ENCODE results near the gene RORB. TPM values are rescaled to one million over a fixed set of nuclear protein-coding genes. Genes with fewer than 3 reads are reported as not detected.

The RORB gene
- total RNA-seq, 1 donor from 2014 or later = 0.11 TPM

- H3K36me3 ChIP-seq (ENCODE audit: insufficient read depth, low read length) = no peaks in the 10 kb centered on the region
- Mint-ChIP-seq H3K27ac (ENCODE audit: unreplicated experiment) (no peak overlapping the region), H3K4me3 (ENCODE audit: unreplicated experiment) (no peak overlapping the region), H3K4me1 (ENCODE audit: low read depth, unreplicated experiment) (no peaks in the 10 kb centered on the region), H3K27me3 (ENCODE audit: low read depth, unreplicated experiment) (no peaks in the 10 kb centered on the region), H3K36me3 (ENCODE audit: low read depth, unreplicated experiment) (no peaks in the 10 kb centered on the region), H3K9me3 (ENCODE audit: unreplicated experiment) (no peaks in the 10 kb centered on the region)
- no peak overlapping the region for H2AFZ ChIP-seq (ENCODE audit: low read depth, low read length)
- no peak overlapping the region for H3K4me2 ChIP-seq (ENCODE audit: low read length)
- no peak for TF ChIP-seq CTCF (IDR thresholded peaks at IDR 0.05; ENCODE audit: insufficient read depth, low read depth, low read length)
- TF ChIP-seq EZH2 (IDR thresholded peaks at IDR 0.05; ENCODE audit: insufficient read depth, low read length) = no peak
- no peaks in the 10 kb centered on the region for H3K27me3 ChIP-seq (ENCODE audit: insufficient read depth, low read length)
- no peaks in the 10 kb centered on the region for H3K4me1 ChIP-seq (ENCODE audit: insufficient read depth, low read length)
- H3K9ac ChIP-seq (ENCODE audit: low read length) = no peak overlapping the region
- H3K27ac ChIP-seq (ENCODE audit: low read depth, low read length) = no peak overlapping the region
- H4K20me1 ChIP-seq (ENCODE audit: insufficient read depth, low read length) = no peaks in the 10 kb centered on the region
- H3K4me3 ChIP-seq (ENCODE audit: insufficient read depth, low read depth, low read length) = no peak overlapping the region
- no peak for FAIRE-seq
- no peaks in the 10 kb centered on the region for H3K79me2 ChIP-seq (ENCODE audit: insufficient read depth, low read length)
- no peaks in the 10 kb centered on the region for H3K9me3 ChIP-seq (ENCODE audit: insufficient read depth, low read depth, low read length)
- DNase-seq (ENCODE audit: low read depth) = no peak
These were observed 92.4 kb downstream of the RORB start for GRCh38 chr9:74589576-74589975.

DNA sequence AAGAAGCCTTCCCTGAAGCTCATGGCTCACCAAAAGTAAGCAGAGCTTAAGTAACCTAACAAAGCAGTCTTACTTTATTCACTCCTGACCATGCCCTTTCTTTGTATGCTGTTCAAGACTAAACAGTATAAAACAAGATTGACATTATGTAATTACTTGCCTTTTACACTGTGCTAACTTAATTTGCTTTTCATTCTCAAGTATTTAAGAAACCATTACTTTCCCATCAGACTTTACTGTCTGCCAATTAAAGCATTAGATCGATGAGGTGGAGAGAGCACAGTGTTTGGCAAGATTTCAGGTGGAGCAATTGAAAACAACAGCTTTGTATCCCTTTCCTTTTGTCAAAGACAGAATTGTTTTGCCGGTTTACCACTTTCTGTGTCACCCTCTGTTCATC lies 98.2 kb downstream of the RORB start:
- Mint-ChIP-seq H3K4me1 (ENCODE audit: low read depth, unreplicated experiment) (no peaks in the 10 kb centered on the region), H3K27me3 (ENCODE audit: low read depth, unreplicated experiment) (no peaks in the 10 kb centered on the region), H3K4me3 (ENCODE audit: unreplicated experiment) (no peak overlapping the region), H3K9me3 (ENCODE audit: unreplicated experiment) (no peaks in the 10 kb centered on the region), H3K36me3 (ENCODE audit: low read depth, unreplicated experiment) (no peaks in the 10 kb centered on the region), H3K27ac (ENCODE audit: unreplicated experiment) (no peak overlapping the region)
- TF ChIP-seq CTCF (IDR thresholded peaks at IDR 0.05; ENCODE audit: insufficient read depth, low read depth, low read length) (no peak), EZH2 (IDR thresholded peaks at IDR 0.05; ENCODE audit: insufficient read depth, low read length) (no peak)
- Histone ChIP-seq H4K20me1 (ENCODE audit: insufficient read depth, low read length) (no peaks in the 10 kb centered on the region), H3K79me2 (ENCODE audit: insufficient read depth, low read length) (no peaks in the 10 kb centered on the region), H2AFZ (ENCODE audit: low read depth, low read length) (no peak overlapping the region), H3K4me2 (ENCODE audit: low read length) (no peak overlapping the region), H3K27ac (ENCODE audit: low read depth, low read length) (no peak overlapping the region), H3K9ac (ENCODE audit: low read length) (no peak overlapping the region), H3K4me1 (ENCODE audit: insufficient read depth, low read length) (no peaks in the 10 kb centered on the region), H3K4me3 (ENCODE audit: insufficient read depth, low read depth, low read length) (no peak overlapping the region), H3K27me3 (ENCODE audit: insufficient read depth, low read length) (no peaks in the 10 kb centered on the region), H3K9me3 (ENCODE audit: insufficient read depth, low read depth, low read length) (no peaks in the 10 kb centered on the region), H3K36me3 (ENCODE audit: insufficient read depth, low read length) (no peaks in the 10 kb centered on the region)
- FAIRE-seq (no peak), DNase-seq (ENCODE audit: low read depth) (no peak)

GRCh38 chr9:74598874-74599273 lies 101.7 kb downstream of the RORB start:
- H3K4me1 ChIP-seq (ENCODE audit: insufficient read depth, low read length) = no peaks in the 10 kb centered on the region
- Mint-ChIP-seq H3K27ac (ENCODE audit: unreplicated experiment) (no peak overlapping the region), H3K9me3 (ENCODE audit: unreplicated experiment) (no peaks in the 10 kb centered on the region), H3K36me3 (ENCODE audit: low read depth, unreplicated experiment) (no peaks in the 10 kb centered on the region), H3K27me3 (ENCODE audit: low read depth, unreplicated experiment) (no peaks in the 10 kb centered on the region), H3K4me1 (ENCODE audit: low read depth, unreplicated experiment) (no peaks in the 10 kb centered on the region), H3K4me3 (ENCODE audit: unreplicated experiment) (no peak overlapping the region)
- H3K27me3 ChIP-seq (ENCODE audit: insufficient read depth, low read length) = no peaks in the 10 kb centered on the region
- H3K79me2 ChIP-seq (ENCODE audit: insufficient read depth, low read length) = no peaks in the 10 kb centered on the region
- TF ChIP-seq EZH2 (IDR thresholded peaks at IDR 0.05; ENCODE audit: insufficient read depth, low read length) (no peak), CTCF (IDR thresholded peaks at IDR 0.05; ENCODE audit: insufficient read depth, low read depth, low read length) (no peak)
- no peaks in the 10 kb centered on the region for H3K9me3 ChIP-seq (ENCODE audit: insufficient read depth, low read depth, low read length)
- H3K4me3 ChIP-seq (ENCODE audit: insufficient read depth, low read depth, low read length) = no peak overlapping the region
- H3K27ac ChIP-seq (ENCODE audit: low read depth, low read length) = no peak overlapping the region
- H2AFZ ChIP-seq (ENCODE audit: low read depth, low read length) = no peak overlapping the region
- DNase-seq (ENCODE audit: low read depth) (no peak), FAIRE-seq (no peak)
- H4K20me1 ChIP-seq (ENCODE audit: insufficient read depth, low read length) = no peaks in the 10 kb centered on the region
- H3K9ac ChIP-seq (ENCODE audit: low read length) = no peak overlapping the region
- no peaks in the 10 kb centered on the region for H3K36me3 ChIP-seq (ENCODE audit: insufficient read depth, low read length)
- H3K4me2 ChIP-seq (ENCODE audit: low read length) = no peak overlapping the region

All from astrocyte (in vitro differentiated cells and primary cell).